ENCODE measurements around the gene LENG8.

The LENG8 gene

DNA sequence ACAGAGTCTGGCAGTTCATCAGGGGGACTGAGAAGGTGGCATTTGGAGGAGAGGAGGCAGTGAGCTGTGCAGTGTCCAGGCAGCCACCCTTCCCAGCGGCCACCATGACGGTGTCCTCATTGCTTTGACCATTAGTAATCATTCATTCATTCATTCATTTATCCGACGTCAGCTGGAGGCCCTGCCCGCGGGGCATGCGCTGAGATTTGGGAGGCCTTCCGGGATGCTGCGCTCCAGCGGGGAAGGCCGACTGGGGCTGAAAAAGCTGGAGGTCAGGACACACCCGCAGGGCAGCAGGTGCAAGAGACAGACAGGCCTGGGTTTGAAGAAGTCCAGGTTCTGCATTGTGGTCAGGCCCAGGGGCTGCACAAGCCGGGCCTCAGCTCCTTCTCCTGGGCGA lies 24.8 kb upstream of the LENG8 start:
- DNase-seq = no peak

DNA sequence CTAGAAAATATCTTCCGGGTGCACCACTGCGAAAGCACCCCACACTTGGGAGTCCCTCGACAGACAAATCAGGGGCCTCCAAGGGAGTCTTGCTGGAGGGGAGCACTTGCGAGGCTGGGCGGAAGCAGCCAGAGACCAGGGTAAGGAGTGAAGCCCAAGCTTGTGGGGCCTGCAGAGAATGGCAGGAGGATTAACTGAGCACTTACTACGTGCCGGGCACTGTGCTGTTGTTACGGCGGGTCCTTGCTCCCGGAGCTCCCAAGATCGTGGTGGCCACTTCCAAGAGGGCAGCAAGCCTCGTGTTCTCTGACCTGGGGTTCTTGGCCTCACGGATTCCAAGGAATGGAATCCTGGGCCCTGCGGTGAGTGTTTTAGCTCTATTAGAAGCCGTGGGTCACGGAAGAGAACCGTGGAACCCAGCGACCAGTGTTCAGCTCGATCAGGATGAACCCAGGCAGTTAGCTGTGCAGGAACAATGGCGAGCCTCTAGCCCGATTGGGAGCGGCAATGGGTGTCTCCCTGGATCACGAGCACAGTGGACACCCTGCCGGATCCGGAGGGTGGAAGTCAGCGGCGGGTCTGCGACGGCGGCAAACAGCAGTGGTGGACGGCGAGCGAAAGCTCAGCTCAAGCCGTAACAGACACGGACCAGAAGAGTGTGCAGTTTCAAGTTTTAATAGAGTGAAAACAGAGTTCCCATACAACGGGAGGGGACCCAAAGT lies 24.2 kb upstream of the LENG8 start:
- DNase-seq = no peak

- no peak for DNase-seq
Observed at GRCh38 chr19:54425382-54425723, 23.6 kb upstream of the LENG8 start.

DNA sequence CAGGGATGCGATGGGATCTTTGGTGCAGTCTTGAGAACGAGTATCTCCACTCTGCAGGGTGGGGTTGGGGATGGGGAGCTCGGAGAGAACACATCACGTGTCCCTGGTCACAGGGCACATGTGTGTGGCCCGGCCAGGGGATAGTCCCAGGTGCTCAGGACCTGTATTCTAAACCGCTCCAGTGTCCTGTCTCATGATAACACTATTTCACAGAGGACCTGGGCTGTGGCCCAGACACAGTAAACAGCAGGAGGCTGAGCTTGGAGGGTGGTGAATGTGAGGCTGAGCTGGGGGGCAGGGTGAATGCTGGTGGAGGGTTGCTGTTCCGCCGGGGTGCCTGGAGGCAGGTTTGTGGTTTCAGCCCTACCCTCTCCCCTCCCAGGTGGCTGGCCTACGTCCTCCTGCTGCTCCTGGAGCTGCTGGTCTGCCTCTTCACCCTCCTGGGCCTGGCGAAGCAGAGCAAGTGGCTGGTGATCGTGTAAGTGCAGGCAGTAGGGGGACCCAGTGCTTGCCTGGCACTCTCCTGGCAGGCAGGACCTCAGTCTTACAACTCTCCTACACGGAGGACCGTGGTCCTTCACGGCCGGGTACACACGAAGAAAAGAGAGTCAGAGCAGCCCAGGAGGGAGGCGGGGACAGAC lies 22.6 kb upstream of the LENG8 start:
- DNase-seq = no peak

- no peak for DNase-seq
Observed at GRCh38 chr19:54427586-54427985, 21.4 kb upstream of the LENG8 start.

DNA sequence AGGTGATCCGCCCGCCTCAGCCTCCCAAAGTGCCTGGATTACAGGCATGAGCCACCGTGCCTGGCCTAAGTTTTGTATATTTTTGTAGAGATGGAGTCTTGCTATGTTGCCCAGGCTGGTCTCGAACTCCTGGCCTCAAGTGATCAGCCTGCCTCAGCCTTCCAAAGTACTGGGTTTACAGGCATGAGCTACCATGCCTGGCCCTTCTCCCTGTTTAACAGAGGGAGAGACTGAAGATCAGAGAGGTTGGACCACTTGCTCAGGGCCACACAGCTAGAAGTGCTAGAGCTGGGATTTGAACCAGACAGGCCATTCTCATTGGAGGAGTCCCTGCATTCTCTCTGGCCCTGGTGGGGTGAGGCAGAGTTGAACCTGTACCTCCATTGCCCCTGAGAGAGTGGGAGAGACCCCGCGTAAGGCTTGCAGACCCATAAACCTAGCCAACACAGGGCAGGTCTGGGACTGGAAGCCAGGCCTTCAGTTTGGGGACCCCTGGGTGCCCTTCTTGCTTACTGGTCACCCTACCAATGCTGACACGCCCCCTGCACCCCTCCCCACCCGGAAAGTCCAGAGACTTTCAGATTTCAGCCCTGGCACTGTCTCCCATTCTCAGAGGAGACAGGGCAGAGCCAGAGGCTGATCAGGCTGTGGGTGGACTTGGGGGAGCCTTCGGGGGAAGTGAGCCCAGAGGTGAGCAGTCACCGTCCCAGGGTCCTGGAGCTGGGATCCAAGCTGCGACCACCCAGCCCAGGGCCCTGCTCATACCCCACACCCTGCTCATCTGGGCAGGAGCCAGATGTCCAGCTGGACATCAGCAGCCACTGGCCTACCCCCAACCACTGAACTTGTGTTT lies 20.4 kb upstream of the LENG8 start:
- DNase-seq = no peak

DNA sequence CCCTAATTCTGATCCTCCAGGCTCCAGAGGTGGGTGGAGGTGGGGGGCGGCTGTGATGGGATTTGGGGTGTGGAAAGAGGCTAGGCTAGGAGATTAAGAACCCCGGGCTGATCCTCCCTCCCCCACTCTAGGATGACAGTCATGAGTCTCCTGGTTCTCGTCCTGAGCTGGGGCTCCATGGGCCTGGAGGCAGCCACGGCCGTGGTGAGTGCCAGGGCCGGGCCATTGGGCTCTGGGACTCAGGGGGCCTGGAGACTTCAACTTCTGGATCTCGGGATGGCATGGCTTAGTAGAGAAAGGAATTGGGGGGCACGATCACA lies 19.9 kb upstream of the LENG8 start:
- DNase-seq = no peak

GRCh38 chr19:54429545-54430227 lies 19.3 kb upstream of the LENG8 start:
- no peak for DNase-seq

- DNase-seq = no peak
Observed at GRCh38 chr19:54430306-54431254, 18.4 kb upstream of the LENG8 start.

GRCh38 chr19:54431255-54431838 lies 17.7 kb upstream of the LENG8 start:
- no peak for DNase-seq

GRCh38 chr19:54432144-54432738 lies 16.8 kb upstream of the LENG8 start:
- no peak for DNase-seq

GRCh38 chr19:54433697-54434096 lies 15.3 kb upstream of the LENG8 start:
- DNase-seq = no peak

DNA sequence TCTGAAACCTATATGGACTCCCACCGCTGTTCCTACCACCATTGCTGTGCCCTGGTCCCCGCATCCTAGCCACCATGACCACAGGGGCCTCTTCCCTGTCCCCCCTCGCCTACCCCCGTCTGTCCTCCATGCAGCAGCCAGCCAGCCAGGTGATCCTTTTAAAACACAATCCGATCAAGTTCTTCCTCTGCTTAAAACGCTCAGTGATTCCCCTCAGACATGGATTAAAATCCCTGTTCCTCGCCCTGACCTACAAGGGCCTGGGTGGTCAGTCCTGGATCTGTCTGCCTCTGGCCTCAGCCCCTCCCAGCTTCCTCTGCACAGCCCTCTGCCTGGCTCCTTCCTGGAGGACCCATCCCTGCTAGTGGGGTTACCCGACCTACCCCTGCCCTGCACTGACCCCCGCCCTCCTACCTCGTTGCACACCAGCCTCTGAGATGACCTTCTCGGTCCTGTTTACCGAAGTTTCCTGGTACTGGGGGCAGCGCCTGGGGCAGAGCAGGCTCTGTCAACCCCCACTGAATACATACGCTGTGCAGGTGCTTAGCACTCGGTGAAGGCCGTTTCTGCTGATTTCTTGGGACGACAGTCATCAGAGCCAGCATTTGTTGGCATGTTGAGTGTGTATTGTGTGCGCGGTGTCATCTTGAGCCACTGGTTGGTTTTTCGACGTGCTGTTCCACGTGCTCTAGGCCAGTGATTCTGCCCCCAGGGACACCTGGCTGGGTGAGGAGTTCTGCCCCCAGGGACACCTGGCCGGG lies 14.7 kb upstream of the LENG8 start:
- DNase-seq = no peak

DNA sequence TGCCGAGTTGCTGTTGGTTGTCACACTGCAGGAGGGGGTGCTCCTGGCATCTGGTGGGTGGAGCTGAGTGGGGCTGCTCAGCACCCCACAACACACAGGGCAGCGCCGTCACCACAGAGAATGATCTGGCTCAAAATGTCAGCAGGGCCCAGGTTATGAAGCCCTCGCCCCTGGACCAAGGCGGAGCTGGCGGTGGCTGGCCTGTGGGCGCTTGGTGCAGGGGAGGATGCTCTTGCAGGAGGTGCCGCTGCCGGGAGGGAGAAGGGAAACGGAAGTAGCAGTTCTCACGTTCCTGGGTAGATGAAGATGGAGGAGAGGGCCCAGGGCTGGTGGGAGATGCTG lies 14.2 kb upstream of the LENG8 start:
- no peak for DNase-seq

DNA sequence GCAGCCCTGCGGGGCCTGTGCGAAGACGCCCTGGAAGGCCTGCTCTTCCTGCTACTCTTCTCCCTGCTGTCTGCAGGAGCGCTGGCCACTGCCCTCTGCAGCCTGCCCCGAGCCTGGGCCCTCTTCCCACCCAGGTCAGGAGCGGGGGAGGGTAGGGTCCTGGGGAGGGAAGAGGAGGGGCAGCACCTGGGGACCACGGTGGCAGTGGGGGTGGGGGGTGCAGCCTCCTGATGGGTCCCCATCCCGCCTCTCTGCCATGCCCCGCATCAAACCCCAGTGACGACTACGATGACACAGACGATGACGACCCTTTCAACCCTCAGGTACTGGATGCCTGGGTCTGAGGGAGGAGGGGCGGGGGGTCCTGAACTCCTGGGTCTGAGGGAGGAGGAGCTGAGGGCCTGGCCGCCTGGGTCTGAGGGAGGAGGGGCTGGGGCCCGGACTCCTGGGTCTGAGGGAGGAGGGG lies 13.4 kb upstream of the LENG8 start:
- DNase-seq = no peak

GRCh38 chr19:54436031-54436523 lies 12.9 kb upstream of the LENG8 start:
- no peak for DNase-seq

DNA sequence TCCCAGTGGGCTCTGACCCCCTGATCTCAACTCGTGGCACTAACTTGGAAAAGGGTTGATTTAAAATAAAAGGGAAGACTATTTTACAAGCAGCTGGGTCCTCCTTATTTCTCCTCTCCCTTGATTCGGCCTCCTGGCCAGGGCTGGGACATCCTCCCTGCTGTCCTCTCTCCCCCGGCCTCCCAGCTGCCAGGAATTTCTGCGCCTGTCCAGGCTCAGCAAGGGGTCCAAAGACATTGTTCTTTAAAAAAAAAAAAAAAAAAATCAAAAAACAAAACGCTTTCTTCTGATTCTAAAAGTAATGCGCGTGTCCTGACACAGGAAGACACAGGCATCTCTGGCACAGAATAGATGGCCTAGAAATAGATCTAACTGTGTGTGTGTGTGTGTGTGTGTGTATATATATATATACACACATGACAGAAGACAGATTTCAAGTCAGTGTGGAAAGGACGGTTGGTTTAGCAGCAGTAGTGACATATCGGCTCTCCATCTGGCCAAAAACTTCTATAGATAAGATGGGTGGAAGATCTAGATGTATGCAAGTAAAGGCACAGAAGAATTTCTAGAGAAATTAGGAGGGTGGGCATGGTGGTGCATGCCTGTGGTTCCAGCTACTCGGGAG lies 12.3 kb upstream of the LENG8 start:
- no peak for DNase-seq

GRCh38 chr19:54439174-54439851 lies 9.7 kb upstream of the LENG8 start:
- no peak for DNase-seq

DNA sequence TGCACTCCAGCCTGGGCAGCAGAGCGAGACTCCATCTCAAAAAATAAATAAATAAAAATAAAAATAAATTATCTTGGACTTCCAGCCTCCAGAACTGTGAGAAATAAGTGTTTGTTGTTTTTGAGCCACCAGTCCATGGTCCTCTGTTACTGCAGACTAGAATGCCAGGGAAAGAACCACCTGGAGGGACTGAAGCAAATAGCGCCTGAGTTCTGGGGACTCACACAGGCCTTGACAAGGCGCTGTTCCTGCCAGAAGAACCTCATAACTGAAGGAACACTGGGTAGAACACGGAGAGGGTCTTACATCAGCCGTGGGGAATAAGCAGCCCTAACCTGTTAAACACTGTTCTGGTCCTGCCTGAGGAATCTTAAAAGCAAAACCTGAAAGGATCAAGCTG lies 8.4 kb upstream of the LENG8 start:
- no peak for DNase-seq

- no peak for DNase-seq
Observed at GRCh38 chr19:54444737-54445136, 4.3 kb upstream of the LENG8 start.
